KMS-11 (cell line): ENCODE measurements around the gene GPATCH1.

Source experiments
- H2AFZ ChIP-seq: fragments of 200-600 bp; sonication (generic); 2 replicates; pipeline ENCODE4 v1.6.1; 2016; ENCODE audit warnings: antibody characterized with exemption, mixed run types, low read depth
- H3K27ac ChIP-seq: fragments of 200-600 bp; sonication (generic); 2 replicates; pipeline ENCODE4 v1.6.1; 2016; ENCODE audit warnings: mild to moderate bottlenecking, mixed run types
- H3K27me3 ChIP-seq: fragments of 200-600 bp; sonication (generic); 2 replicates; pipeline ENCODE4 v1.6.1; 2017; ENCODE audit warnings: mild to moderate bottlenecking, low read depth, mixed run types, moderate library complexity; ENCODE audit not compliant: insufficient read depth
- H3K36me3 ChIP-seq: fragments of 200-600 bp; sonication (generic); 2 replicates; pipeline ENCODE4 v1.6.1; 2017; ENCODE audit warnings: mild to moderate bottlenecking, mixed run types; ENCODE audit not compliant: insufficient read depth
- H3K4me1 ChIP-seq: fragments of 200-600 bp; sonication (generic); 2 replicates; pipeline ENCODE4 v1.6.1; 2016; ENCODE audit warnings: mild to moderate bottlenecking, low read depth, mixed run types; ENCODE audit not compliant: poor library complexity, severe bottlenecking
- H3K4me2 ChIP-seq: fragments of 200-600 bp; sonication (generic); 2 replicates; pipeline ENCODE4 v1.7.0; 2016; ENCODE audit warnings: mild to moderate bottlenecking, mixed run types
- H3K4me3 ChIP-seq: fragments of 200-600 bp; sonication (generic); IDR thresholded peaks from 2 replicates; pipeline ENCODE4 v1.6.1; 2017; ENCODE audit warnings: low read depth, low read length, mixed read lengths; ENCODE audit not compliant: insufficient read depth
- H3K79me2 ChIP-seq: fragments of 200-600 bp; sonication (generic); 2 replicates; pipeline ENCODE4 v1.6.1; 2016; ENCODE audit warnings: low read depth, mixed run types; ENCODE audit not compliant: insufficient read depth
- H3K9ac ChIP-seq: fragments of 200-600 bp; sonication (generic); 2 replicates; pipeline ENCODE4 v1.6.1; 2016; ENCODE audit warnings: mild to moderate bottlenecking, mixed run types
- H4K20me1 ChIP-seq: fragments of 200-600 bp; sonication (generic); 2 replicates; pipeline ENCODE4 v1.6.1; 2016; ENCODE audit warnings: mild to moderate bottlenecking, mixed run types; ENCODE audit not compliant: insufficient read depth
- TF ChIP-seq, protein P1 (sequence below): fragments of 200-600 bp; sonication (generic); conservative IDR thresholded peaks from 2 replicates; pipeline ENCODE4 v1.6.1; 2017; ENCODE audit warnings: low read depth, mild to moderate bottlenecking, antibody characterized with exemption, low read length, moderate library complexity, mixed read lengths

Gene GPATCH1

DNA sequence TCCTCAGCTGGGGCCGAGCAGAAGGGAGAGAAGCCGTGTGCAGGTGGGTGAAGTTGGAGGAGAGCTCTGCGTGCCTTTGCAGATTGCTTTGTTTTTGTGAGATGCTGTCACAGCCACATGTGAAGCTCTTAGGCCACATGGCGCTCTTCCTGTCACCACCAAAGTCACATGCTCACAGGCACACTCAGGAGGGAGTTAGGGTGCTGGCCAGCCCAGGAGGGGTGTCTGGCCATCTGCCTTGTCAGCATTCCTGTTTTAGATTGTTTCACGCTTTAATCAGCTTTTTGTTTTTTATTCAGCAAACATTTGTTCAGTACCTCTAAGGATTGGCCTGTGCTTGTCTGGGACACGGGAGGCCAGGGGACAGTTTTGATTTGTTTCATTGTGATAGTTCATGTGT is 21.9 kb downstream of the GPATCH1 start:
- H3K27me3 ChIP-seq = no peaks in the 10 kb centered on the region
- H3K79me2 ChIP-seq = no peaks in the 10 kb centered on the region
- H2AFZ ChIP-seq = no peak overlapping the region
- no peak overlapping the region for H3K4me2 ChIP-seq
- no peak overlapping the region for H3K27ac ChIP-seq
- H3K4me3 ChIP-seq = no peak overlapping the region
- H3K9ac ChIP-seq = no peak overlapping the region
- TF ChIP-seq, protein P1, sequence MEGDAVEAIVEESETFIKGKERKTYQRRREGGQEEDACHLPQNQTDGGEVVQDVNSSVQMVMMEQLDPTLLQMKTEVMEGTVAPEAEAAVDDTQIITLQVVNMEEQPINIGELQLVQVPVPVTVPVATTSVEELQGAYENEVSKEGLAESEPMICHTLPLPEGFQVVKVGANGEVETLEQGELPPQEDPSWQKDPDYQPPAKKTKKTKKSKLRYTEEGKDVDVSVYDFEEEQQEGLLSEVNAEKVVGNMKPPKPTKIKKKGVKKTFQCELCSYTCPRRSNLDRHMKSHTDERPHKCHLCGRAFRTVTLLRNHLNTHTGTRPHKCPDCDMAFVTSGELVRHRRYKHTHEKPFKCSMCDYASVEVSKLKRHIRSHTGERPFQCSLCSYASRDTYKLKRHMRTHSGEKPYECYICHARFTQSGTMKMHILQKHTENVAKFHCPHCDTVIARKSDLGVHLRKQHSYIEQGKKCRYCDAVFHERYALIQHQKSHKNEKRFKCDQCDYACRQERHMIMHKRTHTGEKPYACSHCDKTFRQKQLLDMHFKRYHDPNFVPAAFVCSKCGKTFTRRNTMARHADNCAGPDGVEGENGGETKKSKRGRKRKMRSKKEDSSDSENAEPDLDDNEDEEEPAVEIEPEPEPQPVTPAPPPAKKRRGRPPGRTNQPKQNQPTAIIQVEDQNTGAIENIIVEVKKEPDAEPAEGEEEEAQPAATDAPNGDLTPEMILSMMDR = no peak
- peaks cover 7% of the 10 kb centered on the region; the same call in 1 of the 2 replicates for H3K36me3 ChIP-seq
- no peaks in the 10 kb centered on the region for H4K20me1 ChIP-seq
- no peaks in the 10 kb centered on the region for H3K4me1 ChIP-seq

DNA sequence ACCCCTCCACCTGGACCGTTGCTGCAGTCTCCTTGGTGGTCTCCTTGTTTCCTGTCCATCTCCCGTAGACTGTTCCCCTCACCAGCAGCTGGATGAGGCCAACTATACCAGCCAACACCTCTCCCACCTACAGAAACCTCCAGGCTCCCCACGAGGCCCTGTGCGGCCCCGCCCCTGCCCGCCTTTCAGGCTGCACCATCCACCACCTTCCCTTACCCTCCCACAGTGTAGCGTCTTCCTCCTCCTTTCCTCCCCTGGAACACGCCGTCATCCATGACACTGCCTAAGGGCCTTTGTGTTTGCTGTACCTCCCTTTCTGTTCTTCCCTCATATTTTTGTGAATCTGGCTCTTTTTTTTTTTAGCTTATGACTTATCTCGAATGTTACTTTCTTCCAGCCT is 27.2 kb downstream of the GPATCH1 start:
- Histone ChIP-seq H3K36me3 (peaks cover 14% of the 10 kb centered on the region; the same call in 1 of the 2 replicates), H4K20me1 (no peaks in the 10 kb centered on the region), H3K4me2 (no peak overlapping the region), H3K27ac (no peak overlapping the region), H3K27me3 (no peaks in the 10 kb centered on the region), H3K9ac (no peak overlapping the region), H2AFZ (no peak overlapping the region), H3K4me1 (no peaks in the 10 kb centered on the region), H3K4me3 (no peak overlapping the region), H3K79me2 (no peaks in the 10 kb centered on the region)
- TF ChIP-seq, protein P1 = no peak

DNA sequence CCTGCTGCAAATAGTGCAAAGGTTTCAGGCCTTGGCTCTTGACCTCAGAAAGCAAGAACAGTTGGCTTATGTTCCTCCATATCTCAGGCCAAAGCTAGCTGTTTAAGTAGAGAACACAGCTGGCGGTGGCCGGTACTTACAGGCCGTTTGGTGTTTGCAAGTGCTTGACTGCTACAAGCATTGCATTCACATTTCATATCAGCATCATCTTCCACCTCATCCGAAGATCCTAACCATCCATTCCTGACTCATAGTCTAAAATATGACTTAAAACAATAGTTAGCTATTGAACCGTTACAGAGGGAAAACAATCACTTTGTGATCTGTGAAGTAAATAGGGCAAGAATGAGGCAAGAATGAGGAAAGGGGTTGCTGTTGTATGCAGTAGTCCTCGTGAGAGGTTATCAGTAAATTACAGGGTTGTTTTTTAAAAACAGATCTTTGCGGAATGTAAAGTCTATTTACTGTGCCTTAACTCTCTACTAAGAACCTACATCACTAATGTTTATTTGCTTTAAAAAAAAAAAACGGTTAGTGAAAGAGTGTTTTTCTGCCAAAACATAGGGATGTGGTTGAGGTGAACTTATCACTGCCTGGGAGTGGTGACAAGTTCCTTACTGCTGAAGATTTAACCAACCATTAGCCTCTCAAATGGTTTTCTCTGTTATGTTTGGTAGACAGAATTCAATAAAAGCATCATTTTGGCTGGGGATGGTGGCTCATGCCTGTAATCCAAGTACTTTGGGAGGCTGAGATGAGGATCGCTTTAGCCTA is 29.3 kb downstream of the GPATCH1 start:
- TF ChIP-seq, protein P1 = no peak
- no peak overlapping the region for H3K9ac ChIP-seq
- H3K27me3 ChIP-seq = no peaks in the 10 kb centered on the region
- no peaks in the 10 kb centered on the region for H3K4me1 ChIP-seq
- H3K4me3 ChIP-seq = no peak overlapping the region
- H4K20me1 ChIP-seq = no peaks in the 10 kb centered on the region
- no peak overlapping the region for H2AFZ ChIP-seq
- peaks cover 19% of the 10 kb centered on the region; the same call in 1 of the 2 replicates for H3K36me3 ChIP-seq
- H3K79me2 ChIP-seq = no peaks in the 10 kb centered on the region
- no peak overlapping the region for H3K4me2 ChIP-seq
- H3K27ac ChIP-seq = no peak overlapping the region

DNA sequence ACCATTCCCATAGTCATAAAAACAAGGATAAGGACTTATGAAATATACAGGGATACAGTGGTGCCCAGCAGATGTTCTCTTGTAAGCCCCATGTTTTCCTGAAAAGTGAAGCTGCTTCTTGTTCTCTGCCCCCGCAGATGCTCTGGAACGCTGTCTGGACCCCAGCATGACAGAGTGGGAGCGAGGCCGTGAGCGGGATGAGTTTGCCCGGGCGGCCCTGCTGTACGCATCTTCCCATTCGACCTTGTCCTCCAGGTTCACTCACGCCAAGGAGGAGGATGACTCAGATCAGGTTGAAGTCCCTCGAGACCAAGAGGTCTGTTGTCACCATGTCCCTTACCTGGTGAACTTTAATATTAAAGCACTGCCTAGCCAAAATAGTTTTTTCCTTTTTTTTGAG is 30.6 kb downstream of the GPATCH1 start:
- Histone ChIP-seq H3K4me3 (no peak overlapping the region), H3K9ac (no peak overlapping the region), H2AFZ (no peak overlapping the region), H3K27me3 (no peaks in the 10 kb centered on the region), H3K4me2 (no peak overlapping the region), H3K36me3 (peaks cover 19% of the 10 kb centered on the region; the same call in 1 of the 2 replicates), H3K27ac (no peak overlapping the region), H3K4me1 (no peaks in the 10 kb centered on the region), H3K79me2 (no peaks in the 10 kb centered on the region), H4K20me1 (no peaks in the 10 kb centered on the region)
- TF ChIP-seq, protein P1 = no peak
